GM23338 (cell line): ENCODE data around the gene IPPK. TPM values are rescaled to one million over a fixed set of nuclear protein-coding genes. Genes with fewer than 3 reads are reported as not detected.

ENCODE experiments used
- ATAC-seq: fragments of 200-7000 bp; cut with Tn5 transposase; 3 replicates; pipeline ENCODE4 v1.9.1; 2020
- DNase-seq: peaks from one replicate; pipeline ENCODE4 v3.0.0-alpha.2; 2015; ENCODE audit warnings: low spot score
- H2AFZ ChIP-seq: fragments of 200-600 bp; sonication (generic); 2 replicates; pipeline ENCODE4 v1.8.0; 2016; ENCODE audit warnings: antibody characterized with exemption, mild to moderate bottlenecking, moderate library complexity
- H3F3A ChIP-seq: fragments of 200-600 bp; sonication (generic); replicated peaks from 2 replicates; pipeline ENCODE4 v1.8.0; 2017; ENCODE audit warnings: antibody characterized with exemption, mixed run types, low read depth
- H3K27ac ChIP-seq: fragments of 200-600 bp; sonication (generic); 2 replicates; pipeline ENCODE4 v1.6.1; 2016; ENCODE audit warnings: low read depth
- H3K27me3 ChIP-seq: fragments of 200-600 bp; sonication (generic); 2 replicates; pipeline ENCODE4 v1.8.0; 2016; ENCODE audit warnings: mild to moderate bottlenecking, mixed run types, moderate library complexity; ENCODE audit not compliant: insufficient read depth
- H3K36me3 ChIP-seq: fragments of 200-600 bp; sonication (generic); 2 replicates; pipeline ENCODE4 v1.8.0; 2016; ENCODE audit warnings: mild to moderate bottlenecking; ENCODE audit not compliant: insufficient read depth
- H3K4me1 ChIP-seq: fragments of 200-600 bp; sonication (generic); 2 replicates; pipeline ENCODE4 v1.8.0; 2016; ENCODE audit warnings: mild to moderate bottlenecking, moderate library complexity; ENCODE audit not compliant: insufficient read depth
- H3K4me2 ChIP-seq: fragments of 200-600 bp; sonication (generic); 2 replicates; pipeline ENCODE4 v1.7.1; 2017; ENCODE audit warnings: mixed run types
- H3K4me3 ChIP-seq: fragments of 200-600 bp; sonication (generic); 2 replicates; pipeline ENCODE4 v1.6.1; 2016; ENCODE audit warnings: mixed run types
- H3K79me2 ChIP-seq: fragments of 200-600 bp; sonication (generic); replicated peaks from 2 replicates; pipeline ENCODE4 v1.8.0; 2017; ENCODE audit warnings: mild to moderate bottlenecking; ENCODE audit not compliant: insufficient read depth
- H3K9me2 ChIP-seq: fragments of 200-600 bp; sonication (generic); 2 replicates; pipeline ENCODE4 v1.8.0; 2017; ENCODE audit not compliant: insufficient read depth
- H4K20me1 ChIP-seq: fragments of 200-600 bp; sonication (generic); replicated peaks from 2 replicates; pipeline ENCODE4 v1.8.0; 2017; ENCODE audit warnings: mild to moderate bottlenecking; ENCODE audit not compliant: insufficient read depth
- H3K27ac Mint-ChIP-seq: 2 replicates; pipeline ENCODE4 v1.8.0; 2020; ENCODE audit warnings: inconsistent platforms, mild to moderate bottlenecking, moderate library complexity, mixed read lengths
- H3K27me3 Mint-ChIP-seq: 3 replicates; pipeline ENCODE4 v1.8.0; 2022; ENCODE audit warnings: low read depth, mild to moderate bottlenecking, moderate library complexity, mixed read lengths, inconsistent platforms; ENCODE audit not compliant: insufficient read depth, poor library complexity
- H3K36me3 Mint-ChIP-seq: 3 replicates; pipeline ENCODE4 v1.8.0; 2021; ENCODE audit warnings: low read depth, mild to moderate bottlenecking, inconsistent platforms, moderate library complexity, mixed read lengths
- H3K4me1 Mint-ChIP-seq: 3 replicates; pipeline ENCODE4 v1.8.0; 2020; ENCODE audit warnings: mild to moderate bottlenecking, inconsistent platforms, mixed read lengths
- H3K4me3 Mint-ChIP-seq: 3 replicates; pipeline ENCODE4 v1.8.0; 2021; ENCODE audit warnings: moderate library complexity, mild to moderate bottlenecking, inconsistent platforms, mixed read lengths
- H3K9me3 Mint-ChIP-seq: 3 replicates; pipeline ENCODE4 v1.8.0; 2020; ENCODE audit warnings: moderate library complexity, mild to moderate bottlenecking, inconsistent platforms, mixed read lengths
- CREB1 ChIP-seq: fragments of 250-450 bp; sonication (Bioruptor Pico); IDR thresholded peaks from 2 replicates; pipeline ENCODE4 v1.5.0; 2020; ENCODE audit warnings: low read depth, mild to moderate bottlenecking, moderate library complexity
- CTCF ChIP-seq, 2 experiments: fragments of 200-600 bp in 1 of 2; sonication (generic) in 1 of 2; conservative IDR thresholded peaks; 2 replicates each; pipeline versions ENCODE4 v1.5.1 to v1.6.1; 2016 to 2017; ENCODE audit warnings: antibody characterized with exemption in 2 of 2, low read depth in 2 of 2, mild to moderate bottlenecking in 2 of 2, moderate library complexity in 1 of 2
- ETS1 ChIP-seq: IDR thresholded peaks from 2 replicates; pipeline ENCODE4 v1.6.1; 2016; ENCODE audit warnings: antibody characterized with exemption
- EZH2 ChIP-seq: fragments of 200-600 bp; sonication (generic); IDR thresholded peaks from one replicate; pipeline ENCODE4 v1.8.0; 2017; ENCODE audit warnings: antibody characterized with exemption, mild to moderate bottlenecking, low read depth; ENCODE audit not compliant: unreplicated experiment
- EZH2phosphoT487 ChIP-seq: fragments of 200-600 bp; sonication (generic); IDR thresholded peaks from one replicate; pipeline ENCODE4 v1.8.1; 2018; ENCODE audit warnings: antibody characterized with exemption; ENCODE audit not compliant: unreplicated experiment
- JUNB ChIP-seq: IDR thresholded peaks from one replicate; pipeline ENCODE4 v1.6.1; 2016; ENCODE audit warnings: antibody characterized with exemption; ENCODE audit not compliant: unreplicated experiment
- NANOG ChIP-seq: IDR thresholded peaks from 2 replicates; pipeline ENCODE4 v1.6.1; 2016; ENCODE audit warnings: antibody characterized with exemption, borderline replicate concordance
- POLR2AphosphoS5 ChIP-seq: IDR thresholded peaks from 2 replicates; pipeline ENCODE4 v1.6.1; 2016; ENCODE audit warnings: antibody characterized with exemption, low read depth
- REST ChIP-seq: IDR thresholded peaks from one replicate; pipeline ENCODE4 v1.6.1; 2018; ENCODE audit warnings: antibody characterized with exemption; ENCODE audit not compliant: unreplicated experiment
- STAT1 ChIP-seq: IDR thresholded peaks from one replicate; pipeline ENCODE4 v1.6.1; 2016; ENCODE audit warnings: antibody characterized with exemption; ENCODE audit not compliant: unreplicated experiment
- long read RNA-seq: library from polyadenylated mRNA; unstranded; transcript quantifications from one replicate; pipeline ENCODE4 v2.0.0, GENCODE V29; 2020; ENCODE audit not compliant: unreplicated experiment
- polyA plus RNA-seq: library from polyadenylated mRNA; unstranded; fragments of >200 nt; fragmentation: Nextera tagmentation; extraction: Ambion mirVana; gene quantifications from 2 replicates; pipeline ENCODE4 v1.2.1, GENCODE V29; 2016
- total RNA-seq: library from RNA; depleted of rRNA; stranded (reverse); fragments of >200 nt; shearing (Covaris generic); gene quantifications from 2 replicates; pipeline ENCODE4 v1.2.3, GENCODE V29; 2014; rRNA removed

IPPK gene
- 11.8 and 17.5 TPM in 2 replicates for total RNA-seq
- 6.0 and 6.5 TPM in 2 replicates for polyA plus RNA-seq
- long read RNA-seq, full-length matches to known transcripts = 3 of 5 reads
- long read RNA-seq, partial matches to known transcripts = 1 of 5 reads
- long read RNA-seq, other reads (novel, unspliced or antisense) = 1 of 5 reads

GRCh38 chr9:92669890-92670708 lies at the start of gene IPPK:
Gene IPPK (minus strand): TSS chr9:92670131. CDS start chr9:92669988, 143 bp downstream.
- peak within 1 kb of the TSS; percentile 96 for H3K4me3 Mint-ChIP-seq
- Histone ChIP-seq H3F3A (peaks cover 5% of the 10 kb centered on the region; the same call in 1 of the 2 replicates), H3K79me2 (peaks cover 51% of the 10 kb centered on the region), H2AFZ (peak within 1 kb of the TSS; percentile 99), H3K9me2 (no peaks in the 10 kb centered on the region), H3K36me3 (no peaks in the 10 kb centered on the region), H3K4me3 (peak within 1 kb of the TSS; percentile 99), H3K4me1 (peaks cover 12% of the 10 kb centered on the region; the same call in 1 of the 2 replicates), H3K4me2 (peak within 1 kb of the TSS; percentile 99), H3K27ac (peak within 1 kb of the TSS; percentile 92), H4K20me1 (peaks cover 6% of the 10 kb centered on the region), H3K27me3 (no peaks in the 10 kb centered on the region)
- TF ChIP-seq STAT1 (no peak), JUNB (no peak), CTCF (conservative IDR thresholded peaks at IDR 0.05; ENCODE audit: low read depth in 2 of 2) (no peak), EZH2phosphoT487 (no peak), CREB1 (CRISPR knock-in tag) (peak; percentile 91), NANOG (no peak), ETS1 (peak; percentile 96), POLR2AphosphoS5 (peak; percentile 88)
- DNase-seq = peak; percentile 99
- no peaks in the 10 kb centered on the region for H3K9me3 Mint-ChIP-seq
- peaks cover 6% of the 10 kb centered on the region for H3K27me3 Mint-ChIP-seq
- peak within 1 kb of the TSS; percentile 95 for H3K27ac Mint-ChIP-seq
- peaks cover 7% of the 10 kb centered on the region; the same call in 1 of the 3 replicates for H3K36me3 Mint-ChIP-seq
- H3K4me1 Mint-ChIP-seq = peaks cover 15% of the 10 kb centered on the region
- ATAC-seq = peak; percentile 93

- Histone ChIP-seq H3K4me1 (no peaks in the 10 kb centered on the region), H2AFZ (no peak overlapping the region), H3K27ac (no peak overlapping the region), H3K9me2 (no peaks in the 10 kb centered on the region), H3K27me3 (no peaks in the 10 kb centered on the region), H3K4me2 (no peak overlapping the region), H3K79me2 (0 out of 2 replicates have a peak, but pooled peaks cover 3% of the 10 kb centered on the region), H3K36me3 (peaks cover 14% of the 10 kb centered on the region), H4K20me1 (peaks cover 11% of the 10 kb centered on the region), H3F3A (no peaks in the 10 kb centered on the region), H3K4me3 (no peak overlapping the region)
- Mint-ChIP-seq H3K4me1 (no peaks in the 10 kb centered on the region; the same call in 2 of the 3 replicates), H3K4me3 (no peak overlapping the region), H3K27me3 (peaks cover 13% of the 10 kb centered on the region), H3K9me3 (no peaks in the 10 kb centered on the region), H3K27ac (no peak overlapping the region), H3K36me3 (peaks cover 62% of the 10 kb centered on the region)
- DNase-seq = no peak
- ATAC-seq = no peak
- TF ChIP-seq REST = no peak
- TF ChIP-seq STAT1 = no peak
- TF ChIP-seq CREB1 (CRISPR knock-in tag) = no peak
- TF ChIP-seq EZH2phosphoT487 = no peak
- TF ChIP-seq NANOG = no peak
- TF ChIP-seq ETS1 = no peak
- TF ChIP-seq EZH2 = no peak
- no peak for TF ChIP-seq CTCF (conservative IDR thresholded peaks at IDR 0.05; ENCODE audit: low read depth in 2 of 2)
Observed at GRCh38 chr9:92719028-92719647, 49.2 kb upstream of the IPPK start.
